ENCODE measurements around the gene TTF1. TPM values are rescaled to one million over a fixed set of nuclear protein-coding genes. Genes with fewer than 3 reads are reported as not detected.

TTF1 gene
- total RNA-seq, 2 donors from 2014 or later = 14.9 to 17.3 TPM

GRCh38 chr9:132404228-132404881 is 2.3 kb downstream of the TTF1 start:
- DNase-seq (ENCODE audit: low spot score) = no peak
- TF ChIP-seq, protein P1, sequence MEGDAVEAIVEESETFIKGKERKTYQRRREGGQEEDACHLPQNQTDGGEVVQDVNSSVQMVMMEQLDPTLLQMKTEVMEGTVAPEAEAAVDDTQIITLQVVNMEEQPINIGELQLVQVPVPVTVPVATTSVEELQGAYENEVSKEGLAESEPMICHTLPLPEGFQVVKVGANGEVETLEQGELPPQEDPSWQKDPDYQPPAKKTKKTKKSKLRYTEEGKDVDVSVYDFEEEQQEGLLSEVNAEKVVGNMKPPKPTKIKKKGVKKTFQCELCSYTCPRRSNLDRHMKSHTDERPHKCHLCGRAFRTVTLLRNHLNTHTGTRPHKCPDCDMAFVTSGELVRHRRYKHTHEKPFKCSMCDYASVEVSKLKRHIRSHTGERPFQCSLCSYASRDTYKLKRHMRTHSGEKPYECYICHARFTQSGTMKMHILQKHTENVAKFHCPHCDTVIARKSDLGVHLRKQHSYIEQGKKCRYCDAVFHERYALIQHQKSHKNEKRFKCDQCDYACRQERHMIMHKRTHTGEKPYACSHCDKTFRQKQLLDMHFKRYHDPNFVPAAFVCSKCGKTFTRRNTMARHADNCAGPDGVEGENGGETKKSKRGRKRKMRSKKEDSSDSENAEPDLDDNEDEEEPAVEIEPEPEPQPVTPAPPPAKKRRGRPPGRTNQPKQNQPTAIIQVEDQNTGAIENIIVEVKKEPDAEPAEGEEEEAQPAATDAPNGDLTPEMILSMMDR (IDR thresholded peaks at IDR 0.05) = no peak
- Histone ChIP-seq H3K4me3 (no peak overlapping the region), H3K27me3 (no peaks in the 10 kb centered on the region), H3K9me3 (no peaks in the 10 kb centered on the region), H3K36me3 (peaks cover 24% of the 10 kb centered on the region), H3K4me1 (peaks cover 0 to 32% of the 10 kb centered on the region in 2 donors), H3K27ac (no peak overlapping the region)

- no peaks in the 10 kb centered on the region for H3K9me3 ChIP-seq
- H3K27ac ChIP-seq = no peak overlapping the region
- H3K4me3 ChIP-seq = no peak overlapping the region
- H3K27me3 ChIP-seq = no peaks in the 10 kb centered on the region
- no peak for DNase-seq (ENCODE audit: low spot score)
- TF ChIP-seq, protein P1 (IDR thresholded peaks at IDR 0.05) = no peak
- peaks cover 45% of the 10 kb centered on the region for H3K36me3 ChIP-seq
- H3K4me1 ChIP-seq = peaks cover 0 to 13% of the 10 kb centered on the region in 2 donors
These were observed 4.8 kb downstream of the TTF1 start for GRCh38 chr9:132401824-132402223.

GRCh38 chr9:132395560-132395959 is 11.1 kb downstream of the TTF1 start:
- no peak overlapping the region for H3K27ac ChIP-seq
- H3K27me3 ChIP-seq = no peaks in the 10 kb centered on the region
- DNase-seq (ENCODE audit: low spot score) = no peak
- H3K9me3 ChIP-seq = no peaks in the 10 kb centered on the region
- no peaks in the 10 kb centered on the region for H3K4me1 ChIP-seq
- peaks cover 81% of the 10 kb centered on the region for H3K36me3 ChIP-seq
- no peak overlapping the region for H3K4me3 ChIP-seq
- TF ChIP-seq, protein P1 (IDR thresholded peaks at IDR 0.05) = no peak

DNA sequence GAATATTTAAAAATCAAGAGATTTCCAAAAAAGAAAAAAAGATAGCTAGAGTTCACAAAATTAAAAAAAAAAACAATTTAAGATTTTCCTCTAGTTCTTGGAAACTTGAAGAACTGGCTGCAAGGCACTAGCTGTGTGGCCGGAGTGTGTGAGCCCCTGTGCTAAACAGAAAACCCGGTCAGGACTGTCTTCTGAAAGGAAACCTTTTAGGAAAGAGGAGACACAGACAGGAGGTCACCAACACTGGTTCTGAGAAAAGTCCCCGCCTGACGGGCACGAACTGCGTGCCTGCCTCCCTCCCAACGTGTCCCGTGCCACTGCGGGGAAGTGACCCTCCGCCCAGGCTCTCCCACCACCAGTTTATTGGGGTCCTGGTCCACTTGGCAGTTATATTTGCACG is 15.2 kb downstream of the TTF1 start:
- Histone ChIP-seq H3K27ac (no peak overlapping the region), H3K4me3 (no peak overlapping the region), H3K36me3 (peaks cover 84% of the 10 kb centered on the region), H3K9me3 (no peaks in the 10 kb centered on the region), H3K4me1 (no peaks in the 10 kb centered on the region), H3K27me3 (no peaks in the 10 kb centered on the region)
- TF ChIP-seq, protein P1 (IDR thresholded peaks at IDR 0.05) = no peak
- no peak for DNase-seq (ENCODE audit: low spot score)

GRCh38 chr9:132390966-132391365 is 15.7 kb downstream of the TTF1 start:
- Histone ChIP-seq H3K27me3 (no peaks in the 10 kb centered on the region), H3K36me3 (peaks cover 84% of the 10 kb centered on the region), H3K4me1 (no peaks in the 10 kb centered on the region), H3K27ac (no peak overlapping the region), H3K4me3 (no peak overlapping the region), H3K9me3 (no peaks in the 10 kb centered on the region)
- no peak for DNase-seq (ENCODE audit: low spot score)
- TF ChIP-seq, protein P1 (IDR thresholded peaks at IDR 0.05) = no peak

- TF ChIP-seq, protein P1 (IDR thresholded peaks at IDR 0.05) = no peak
- no peak for DNase-seq (ENCODE audit: low spot score)
- Histone ChIP-seq H3K4me1 (no peaks in the 10 kb centered on the region), H3K27me3 (no peaks in the 10 kb centered on the region), H3K36me3 (peaks cover 81% of the 10 kb centered on the region), H3K27ac (no peak overlapping the region), H3K9me3 (no peaks in the 10 kb centered on the region), H3K4me3 (no peak overlapping the region)
These were observed 19.5 kb downstream of the TTF1 start for GRCh38 chr9:132387133-132387532.

All from right atrium auricular region (tissue), 2 donors.